GM19099 (cell line): Measurements from ENCODE around the gene COL6A2.

Experiments
- POLR2A ChIP-seq: IDR thresholded peaks from 3 replicates; pipeline ENCODE4 v1.6.1; 2011; ENCODE audit warnings: low read depth; ENCODE audit not compliant: insufficient read length; ENCODE audit errors: extremely low read depth

COL6A2 gene

DNA sequence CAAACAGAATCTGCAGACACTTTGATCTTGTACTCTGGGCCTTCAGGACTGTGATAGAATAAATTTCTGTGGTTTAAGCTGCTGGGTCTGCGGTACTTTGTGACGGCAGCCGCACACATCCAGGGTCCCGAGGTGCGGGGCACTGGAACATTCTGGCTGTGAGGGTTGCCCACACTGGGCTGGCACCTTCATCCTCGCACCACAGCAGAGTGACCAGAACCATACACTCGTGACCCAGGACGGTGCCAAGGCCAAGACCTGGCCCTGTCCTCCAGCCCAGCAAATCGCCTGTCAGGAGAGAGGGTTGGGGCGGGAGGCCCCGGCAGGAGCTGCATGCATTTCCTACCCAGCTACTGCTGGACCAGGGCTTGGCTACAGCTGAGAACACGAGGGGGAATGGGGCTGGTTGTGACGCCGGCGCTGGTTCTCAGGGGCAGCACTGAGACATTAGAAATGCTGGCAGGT lies 60.1 kb downstream of the COL6A2 start:
- no peak for TF ChIP-seq POLR2A

DNA sequence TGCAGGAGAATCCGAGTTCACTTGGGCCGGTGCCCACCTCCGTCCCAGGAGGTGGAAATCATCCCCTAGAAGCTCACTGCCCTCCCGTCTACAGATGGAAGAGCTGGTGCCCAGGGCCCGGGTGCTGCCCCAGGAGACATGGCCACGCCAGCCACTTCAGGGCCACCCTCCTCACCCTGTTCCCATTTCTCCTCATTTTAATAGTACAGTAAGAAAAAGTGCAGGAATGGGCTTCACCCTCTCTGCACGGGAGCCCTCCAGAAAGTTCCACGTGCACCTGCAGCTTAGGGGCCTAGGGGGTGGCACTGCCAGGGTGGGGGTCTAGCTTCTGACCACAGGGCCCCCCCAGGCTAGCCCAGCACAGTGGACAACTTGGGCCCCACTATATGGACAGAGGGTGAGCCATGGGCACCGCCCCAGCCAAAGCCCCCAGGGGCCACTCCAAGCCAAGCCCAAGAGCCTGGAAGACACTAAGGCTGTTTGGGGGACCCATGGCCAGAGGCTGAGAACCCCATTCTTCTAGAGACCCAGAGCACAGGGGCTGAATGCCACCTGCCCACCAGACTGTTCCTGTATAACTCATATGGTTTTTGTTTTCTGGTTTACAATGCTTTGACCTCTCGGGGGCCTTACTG lies 60.9 kb downstream of the COL6A2 start:
- no peak for TF ChIP-seq POLR2A

DNA sequence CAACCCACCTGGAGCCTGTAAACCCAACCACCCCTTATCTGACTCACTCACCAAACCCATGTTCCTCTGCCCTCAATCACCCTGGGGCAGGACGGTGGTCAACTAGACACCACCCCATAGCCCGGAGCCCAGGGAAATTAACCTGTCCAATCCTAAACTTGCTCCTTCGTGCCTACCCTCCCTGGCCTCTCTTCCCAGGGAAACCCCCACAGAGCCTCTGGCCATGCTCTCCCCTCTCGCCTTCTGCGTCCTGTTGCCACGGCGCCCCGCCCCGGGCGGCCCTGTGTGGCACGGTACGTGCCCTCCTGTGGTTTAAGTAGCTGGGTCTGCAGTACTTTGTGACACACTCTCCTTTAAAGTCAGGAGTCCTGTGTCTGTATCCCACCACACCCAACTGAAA lies 61.5 kb downstream of the COL6A2 start:
- TF ChIP-seq POLR2A = no peak

DNA sequence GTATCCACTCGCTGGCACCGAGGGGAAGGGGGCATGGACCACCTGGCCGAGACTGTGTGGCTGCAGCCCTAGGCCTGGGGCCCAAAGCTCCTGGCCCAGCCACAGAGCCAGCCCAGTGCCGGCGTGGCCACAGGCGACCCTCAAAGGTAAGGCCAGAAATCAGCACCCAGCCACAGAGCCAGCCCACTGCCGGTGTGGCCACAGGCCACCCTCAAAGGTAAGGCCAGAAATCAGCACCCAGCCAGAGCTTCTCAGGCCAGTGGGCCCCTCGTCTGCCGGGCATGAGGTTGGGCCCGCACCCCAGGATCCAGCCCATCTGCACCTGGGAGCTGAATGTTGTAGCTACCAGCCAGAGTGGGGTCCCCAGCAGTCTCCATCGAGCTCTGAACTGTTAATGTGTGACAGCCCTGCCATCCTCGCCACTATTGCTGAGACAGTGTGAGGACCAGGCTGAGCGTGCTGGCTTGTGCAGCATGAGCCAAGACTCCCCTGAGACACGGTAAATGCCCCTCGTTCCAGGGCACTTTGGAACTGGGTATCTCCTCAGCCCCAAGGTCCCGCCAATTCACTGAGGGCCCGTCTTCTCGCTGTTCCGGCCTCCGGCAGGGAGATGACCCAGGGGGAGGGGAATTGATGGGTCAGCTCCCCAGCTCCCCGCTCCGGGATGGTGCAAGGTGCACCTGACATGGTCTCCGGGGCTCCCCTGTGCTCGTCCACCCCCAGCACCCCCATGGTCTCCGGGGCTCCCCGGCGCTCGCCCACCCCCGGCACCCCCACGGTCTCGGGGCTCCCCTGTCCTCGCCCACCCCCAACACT lies 62.1 kb downstream of the COL6A2 start:
- TF ChIP-seq POLR2A = no peak

DNA sequence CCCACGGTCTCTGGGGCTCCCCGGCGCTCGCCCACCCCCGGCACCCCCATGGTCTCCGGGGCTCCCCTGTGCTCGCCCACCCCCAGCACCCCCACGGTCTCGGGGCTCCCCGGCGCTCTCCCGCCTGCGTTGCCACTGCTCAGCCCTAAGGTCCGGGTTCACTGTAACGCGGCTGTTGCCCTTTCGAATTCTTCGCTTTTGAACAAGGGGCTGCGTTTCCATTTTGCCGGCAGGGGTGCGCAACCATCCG lies 62.7 kb downstream of the COL6A2 start:
- TF ChIP-seq POLR2A = no peak

DNA sequence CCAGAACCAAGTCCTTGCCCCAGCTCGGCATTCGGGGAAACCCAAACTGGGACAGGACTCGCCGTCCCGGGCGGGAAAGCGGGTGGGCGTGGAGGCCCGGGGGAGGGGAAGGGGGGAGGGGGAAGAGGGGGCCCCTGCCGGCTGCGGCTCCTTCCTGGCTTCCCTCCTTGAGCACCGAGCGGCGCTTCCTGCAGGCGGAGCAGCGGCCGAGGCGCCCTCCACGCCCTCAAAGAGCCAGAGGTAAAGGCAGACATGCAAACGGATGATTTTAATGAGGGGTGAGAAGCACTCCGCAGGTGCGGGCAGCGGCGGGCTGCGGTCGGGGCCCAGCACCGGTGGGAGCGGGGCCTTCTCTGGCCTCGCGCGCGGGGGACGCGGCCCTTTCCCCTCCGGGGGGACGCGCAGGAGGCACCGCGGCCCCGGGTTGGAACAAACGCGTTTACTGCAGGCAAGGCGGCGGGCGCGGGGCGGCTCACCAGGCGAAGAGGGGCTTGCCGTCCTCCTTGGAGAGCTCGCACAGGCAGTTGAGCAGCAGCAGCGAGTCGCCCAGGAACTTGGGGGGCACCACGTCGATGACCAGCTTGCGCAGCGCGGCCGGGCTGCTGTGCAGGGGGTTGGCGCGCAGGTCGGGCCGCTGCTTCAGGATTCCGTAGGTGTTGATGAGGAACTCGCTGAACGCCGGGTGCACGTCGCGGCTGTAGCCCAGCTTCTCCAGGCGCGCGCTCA lies 63.2 kb downstream of the COL6A2 start:
- TF ChIP-seq POLR2A = no peak

DNA sequence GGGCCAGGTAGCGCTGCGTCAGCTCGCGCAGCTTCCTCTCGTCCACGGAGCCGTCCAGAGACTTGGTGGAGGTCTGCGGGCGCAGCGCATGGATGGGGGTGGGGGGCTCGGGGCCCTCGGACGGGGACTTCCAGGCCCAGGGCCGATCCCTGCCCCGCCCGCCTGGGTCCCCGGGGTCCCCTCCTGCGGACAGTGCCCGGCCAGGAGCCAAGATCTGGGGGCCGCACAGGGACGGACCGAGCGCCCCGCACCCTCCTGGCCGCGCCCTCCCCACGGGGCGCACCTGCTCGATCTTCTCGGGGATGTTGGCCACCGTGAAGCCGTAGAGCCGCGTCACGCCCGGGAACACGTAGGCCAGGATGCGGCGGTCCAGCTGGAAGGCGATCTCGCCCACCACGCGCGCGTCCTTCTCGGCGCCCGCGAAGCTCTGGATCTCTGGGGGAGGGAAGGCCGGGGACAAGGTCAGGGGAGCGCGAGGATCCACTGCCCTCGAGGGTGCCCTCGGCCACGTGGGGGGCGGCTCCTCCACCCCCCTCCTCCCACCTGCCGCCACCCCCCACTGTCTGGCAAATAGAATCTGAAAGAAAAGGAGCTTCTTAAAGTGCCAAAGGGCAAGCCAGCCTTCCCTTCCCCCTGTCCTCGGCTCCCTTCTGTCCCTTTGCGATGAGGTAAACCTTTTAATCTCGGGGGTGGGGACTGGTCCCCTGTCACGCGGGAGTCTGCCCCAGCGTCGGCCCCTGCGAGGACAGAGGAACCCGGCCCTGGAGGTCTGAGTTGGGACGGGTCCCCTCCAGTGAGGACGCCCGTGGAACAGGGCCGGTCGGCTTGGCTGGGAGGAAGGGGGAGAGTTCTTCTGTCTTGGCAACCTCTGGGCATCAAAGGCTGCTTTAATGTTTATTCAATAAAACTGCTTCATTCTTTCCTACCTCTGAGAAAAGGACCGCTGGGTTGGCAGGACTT lies 64.0 kb downstream of the COL6A2 start:
- no peak for TF ChIP-seq POLR2A

DNA sequence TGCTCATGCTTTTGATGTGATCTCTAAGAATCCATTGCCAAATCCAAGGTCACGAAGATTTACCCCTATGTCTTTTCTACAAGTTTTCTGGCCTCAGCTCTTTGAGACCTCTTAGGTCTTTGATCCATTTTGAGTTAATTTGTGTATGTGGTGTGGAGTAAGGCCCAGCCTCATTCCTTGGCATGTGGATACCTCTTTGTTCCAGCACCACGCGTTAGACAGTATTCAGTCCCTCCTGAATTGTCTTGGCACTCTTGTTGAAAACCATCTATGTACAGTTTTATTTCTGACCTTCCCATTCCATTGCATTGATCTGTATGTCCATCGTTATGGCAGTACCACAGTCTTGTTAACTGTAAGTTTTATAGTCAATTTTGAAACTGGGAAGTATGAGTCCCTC lies 65.5 kb downstream of the COL6A2 start:
- TF ChIP-seq POLR2A = no peak

DNA sequence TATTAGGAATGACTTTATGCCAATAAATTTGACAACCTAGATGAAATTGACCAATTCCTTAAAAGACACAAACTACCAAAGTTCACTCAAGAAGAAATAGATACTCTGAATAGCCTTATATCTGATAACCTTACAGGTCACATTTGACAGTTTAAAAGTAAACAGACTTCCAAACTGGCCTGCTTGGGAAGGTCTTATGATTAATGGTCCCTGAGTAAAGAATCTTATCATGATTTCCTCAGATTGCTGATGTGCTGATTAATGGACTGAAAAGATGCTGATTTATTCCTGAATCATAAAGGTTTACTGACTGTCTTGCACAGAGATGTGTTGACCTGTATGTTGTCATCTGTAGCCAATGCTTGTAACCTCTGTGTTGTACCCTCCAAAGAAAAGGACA lies 67.2 kb downstream of the COL6A2 start:
- no peak for TF ChIP-seq POLR2A

DNA sequence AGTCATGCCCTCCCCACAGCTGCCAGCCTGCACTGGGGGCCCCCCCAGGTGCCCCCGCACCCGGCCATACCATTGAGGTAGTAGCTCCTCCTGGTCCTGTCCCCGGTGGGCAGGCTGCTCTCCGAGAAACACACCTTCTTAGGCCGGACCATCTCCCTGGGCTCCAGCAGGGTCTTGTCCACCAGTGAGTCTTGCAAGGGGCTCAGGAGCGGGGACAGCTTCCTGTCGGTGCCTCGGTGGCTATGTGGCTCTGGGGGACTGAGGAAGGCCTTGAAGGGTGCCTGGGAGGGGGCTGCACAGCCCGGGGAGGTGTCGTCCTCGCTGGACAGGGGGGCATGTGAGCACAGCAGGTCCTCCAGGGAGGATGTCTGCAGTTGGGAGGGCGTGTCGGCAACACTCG lies 70.3 kb downstream of the COL6A2 start:
- TF ChIP-seq POLR2A = no peak

DNA sequence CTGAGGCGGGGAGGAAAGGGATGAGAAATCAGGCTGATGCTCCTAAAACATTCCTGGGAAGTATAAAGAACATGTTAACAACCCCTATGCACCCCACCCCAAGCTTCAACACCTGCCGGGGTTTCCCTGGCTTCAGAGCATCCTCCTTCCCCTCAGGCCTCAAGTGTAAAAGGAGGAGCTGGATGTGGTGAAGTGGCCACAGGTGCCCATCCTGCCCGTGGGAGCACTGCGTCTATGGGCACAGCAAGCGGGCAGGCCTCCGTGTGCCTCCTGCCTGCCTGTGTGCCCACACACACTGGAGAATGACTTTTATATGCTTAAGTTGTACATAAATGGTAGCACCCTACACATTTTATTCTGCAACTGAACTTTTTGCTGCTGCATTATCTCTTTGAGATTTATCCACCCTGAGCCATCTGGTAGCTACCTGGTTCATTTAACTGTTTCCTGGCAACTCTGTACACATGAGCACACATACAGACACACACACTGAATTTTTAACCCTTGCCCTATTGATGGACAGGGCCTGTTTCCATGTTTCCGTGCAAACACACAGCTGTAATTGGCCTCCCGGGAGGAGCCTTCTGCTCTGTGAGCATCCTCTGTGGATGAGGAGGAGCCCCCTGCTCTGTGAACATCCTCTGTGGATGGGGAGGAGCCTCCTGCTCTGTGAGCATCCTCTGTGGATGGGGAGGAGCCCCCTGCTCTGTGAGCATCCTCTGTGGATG lies 70.9 kb downstream of the COL6A2 start:
- TF ChIP-seq POLR2A = no peak

DNA sequence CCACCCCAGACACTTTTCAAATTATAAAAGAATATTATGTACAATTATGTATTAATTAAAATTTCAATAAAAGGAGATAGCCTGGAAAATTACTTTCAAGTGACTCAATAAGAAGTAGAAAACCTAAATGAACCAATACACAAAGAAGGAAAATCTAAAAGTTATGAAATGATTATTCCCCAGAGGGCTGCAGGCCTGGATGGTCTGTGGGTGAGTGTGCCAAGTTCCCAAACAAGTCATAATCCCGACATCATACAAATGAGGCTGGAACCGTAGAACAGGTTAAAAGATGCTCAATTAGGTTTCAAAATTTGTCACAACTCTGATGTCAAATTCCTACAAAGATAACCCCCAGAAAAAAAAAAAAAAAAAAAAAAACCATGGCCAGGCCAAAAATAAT lies 73.7 kb downstream of the COL6A2 start:
- TF ChIP-seq POLR2A = no peak

DNA sequence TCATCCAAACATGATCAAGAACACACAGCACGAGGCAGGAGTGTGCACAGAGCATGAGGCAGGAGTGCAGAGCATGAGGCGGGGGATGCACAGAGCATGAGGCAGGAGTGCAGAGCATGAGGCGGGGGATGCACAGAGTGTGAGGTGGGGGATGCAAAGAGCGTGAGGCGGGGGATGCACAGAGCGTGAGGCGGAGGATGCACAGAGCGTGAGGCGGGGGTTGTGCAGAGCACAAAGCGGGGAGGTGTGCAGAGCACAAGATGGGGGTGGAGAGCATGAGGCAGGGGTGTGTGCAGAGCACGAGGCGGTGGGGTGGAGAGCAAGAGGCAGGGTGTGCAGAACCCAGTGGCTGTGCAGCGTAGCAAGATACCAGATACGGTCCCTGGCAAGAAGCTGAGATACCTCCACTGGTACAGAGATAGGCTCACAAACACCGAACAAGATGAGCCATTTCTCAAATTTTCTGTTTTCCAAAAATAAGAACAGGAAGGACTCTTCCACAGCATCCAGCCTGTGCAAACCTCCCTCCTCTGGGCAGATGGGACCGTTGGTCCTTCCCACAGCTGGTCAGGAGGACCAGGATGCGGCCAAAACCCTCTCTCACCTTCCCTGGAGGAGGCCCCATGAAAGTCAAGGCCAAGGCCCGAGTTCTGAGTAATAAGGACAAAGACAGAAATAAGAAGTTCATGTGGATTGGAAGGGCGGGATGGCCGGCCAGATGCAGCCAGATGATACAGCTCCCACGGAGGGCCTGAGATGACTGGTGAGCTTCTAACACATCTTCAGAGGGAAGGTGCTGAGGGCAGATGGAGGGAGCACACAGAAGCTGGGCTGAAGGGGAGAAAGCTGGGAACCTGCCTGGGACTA lies 74.3 kb downstream of the COL6A2 start:
- no peak for TF ChIP-seq POLR2A

DNA sequence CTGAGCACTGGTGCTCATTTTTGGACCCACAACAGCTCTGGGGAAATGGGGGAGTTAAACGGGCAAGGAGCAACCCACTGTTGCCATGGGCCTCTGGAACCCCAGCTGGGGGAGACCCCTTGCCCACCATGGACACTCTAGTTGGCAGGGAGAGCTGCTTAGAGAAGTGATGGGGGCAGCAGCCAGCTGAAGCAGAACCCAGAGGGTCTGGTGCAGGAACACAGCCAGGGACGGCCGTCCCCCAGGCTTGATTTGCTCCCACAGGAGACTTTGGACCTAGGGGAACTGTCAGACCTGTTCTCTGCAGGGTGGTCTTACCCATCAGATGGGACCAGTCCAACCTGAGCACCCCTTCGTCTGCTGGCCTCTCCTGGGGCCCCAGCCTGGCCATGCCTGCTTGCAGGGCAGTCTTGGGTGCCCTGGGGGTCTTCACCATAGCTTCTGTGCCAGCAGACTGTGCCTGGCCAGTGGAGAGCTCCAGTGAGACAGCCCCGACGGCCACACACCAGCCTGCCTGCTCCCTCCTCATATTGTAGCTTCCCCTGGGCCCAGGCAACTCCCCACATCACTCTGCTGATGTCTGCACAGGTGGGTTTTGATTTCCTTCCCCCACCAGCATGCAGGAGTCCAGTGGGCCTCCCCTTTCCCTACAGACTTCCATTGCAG lies 75.1 kb downstream of the COL6A2 start:
- TF ChIP-seq POLR2A = no peak

DNA sequence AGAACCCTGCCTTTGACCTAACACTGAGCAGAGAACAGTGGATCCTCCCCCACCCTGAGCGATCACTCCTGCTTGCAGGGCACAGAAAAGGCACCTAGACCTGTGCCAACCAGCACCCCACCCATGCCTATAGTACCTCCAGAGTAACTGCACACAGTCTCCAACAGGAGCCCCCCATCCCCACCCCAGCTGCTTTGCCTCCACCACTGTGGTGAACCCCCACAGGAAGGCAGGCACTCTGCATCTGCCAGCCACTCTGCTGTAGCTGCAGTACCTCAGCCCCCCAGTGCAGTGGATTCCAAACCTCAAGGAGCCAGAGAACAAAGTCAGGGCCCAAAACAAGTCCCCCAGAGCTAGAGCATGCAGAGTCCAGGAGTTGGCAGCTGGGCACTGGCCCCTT lies 75.7 kb downstream of the COL6A2 start:
- no peak for TF ChIP-seq POLR2A
